Epithelial cell of proximal tubule (primary cell): Measurements from ENCODE around the gene PRRT1. TPM values are rescaled to one million over a fixed set of nuclear protein-coding genes. Genes with fewer than 3 reads are reported as not detected.
"Not testable (repeated sequence)": the region's sequence is repeated elsewhere in the genome, so short reads cannot be mapped to it uniquely, and the experiment has no call there.

Experiments used
- DNase-seq: peaks from one replicate; pipeline ENCODE4 v3.0.0-alpha.2; 2011; ENCODE audit warnings: low read depth
- H3K4me3 ChIP-seq: 2 replicates; pipeline ENCODE4 v1.5.1; 2011; ENCODE audit warnings: low read depth, mild to moderate bottlenecking, low read length
- total RNA-seq: library from RNA; depleted of rRNA; stranded (reverse); fragments of >200 nt; gene quantifications from 2 replicates; pipeline ENCODE4 v1.2.3, GENCODE V29; 2015
- TF ChIP-seq, protein P1 (sequence below): conservative IDR thresholded peaks from 2 replicates; pipeline ENCODE4 v1.5.1; 2012; ENCODE audit warnings: low read depth, mild to moderate bottlenecking, low read length

Gene PRRT1
- total RNA-seq, 1 donor from 2014 or later, result not detected

DNA sequence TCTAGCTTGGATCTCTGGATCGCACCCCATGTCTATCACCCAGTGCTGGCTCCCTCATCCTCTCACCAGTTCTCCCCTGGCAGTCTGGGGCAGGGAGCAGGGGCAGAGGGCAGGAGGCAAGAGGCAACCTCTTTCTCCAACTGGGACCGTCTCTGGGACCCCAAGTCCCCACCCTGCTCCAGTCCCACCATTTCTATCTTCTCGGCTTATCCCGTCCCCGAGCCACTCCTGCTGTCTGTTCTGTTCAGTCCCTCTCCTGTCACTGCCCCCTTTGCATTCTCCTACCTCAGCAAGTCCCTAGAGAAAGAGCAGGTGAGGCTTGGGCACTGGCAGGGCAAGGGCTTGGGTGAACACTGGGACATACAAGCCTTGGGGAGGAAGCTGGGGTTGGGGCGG lies 42.0 kb downstream of the PRRT1 start:
- no peak overlapping the region for H3K4me3 ChIP-seq
- TF ChIP-seq, protein P1, sequence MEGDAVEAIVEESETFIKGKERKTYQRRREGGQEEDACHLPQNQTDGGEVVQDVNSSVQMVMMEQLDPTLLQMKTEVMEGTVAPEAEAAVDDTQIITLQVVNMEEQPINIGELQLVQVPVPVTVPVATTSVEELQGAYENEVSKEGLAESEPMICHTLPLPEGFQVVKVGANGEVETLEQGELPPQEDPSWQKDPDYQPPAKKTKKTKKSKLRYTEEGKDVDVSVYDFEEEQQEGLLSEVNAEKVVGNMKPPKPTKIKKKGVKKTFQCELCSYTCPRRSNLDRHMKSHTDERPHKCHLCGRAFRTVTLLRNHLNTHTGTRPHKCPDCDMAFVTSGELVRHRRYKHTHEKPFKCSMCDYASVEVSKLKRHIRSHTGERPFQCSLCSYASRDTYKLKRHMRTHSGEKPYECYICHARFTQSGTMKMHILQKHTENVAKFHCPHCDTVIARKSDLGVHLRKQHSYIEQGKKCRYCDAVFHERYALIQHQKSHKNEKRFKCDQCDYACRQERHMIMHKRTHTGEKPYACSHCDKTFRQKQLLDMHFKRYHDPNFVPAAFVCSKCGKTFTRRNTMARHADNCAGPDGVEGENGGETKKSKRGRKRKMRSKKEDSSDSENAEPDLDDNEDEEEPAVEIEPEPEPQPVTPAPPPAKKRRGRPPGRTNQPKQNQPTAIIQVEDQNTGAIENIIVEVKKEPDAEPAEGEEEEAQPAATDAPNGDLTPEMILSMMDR, result no peak
- no peak for DNase-seq

DNA sequence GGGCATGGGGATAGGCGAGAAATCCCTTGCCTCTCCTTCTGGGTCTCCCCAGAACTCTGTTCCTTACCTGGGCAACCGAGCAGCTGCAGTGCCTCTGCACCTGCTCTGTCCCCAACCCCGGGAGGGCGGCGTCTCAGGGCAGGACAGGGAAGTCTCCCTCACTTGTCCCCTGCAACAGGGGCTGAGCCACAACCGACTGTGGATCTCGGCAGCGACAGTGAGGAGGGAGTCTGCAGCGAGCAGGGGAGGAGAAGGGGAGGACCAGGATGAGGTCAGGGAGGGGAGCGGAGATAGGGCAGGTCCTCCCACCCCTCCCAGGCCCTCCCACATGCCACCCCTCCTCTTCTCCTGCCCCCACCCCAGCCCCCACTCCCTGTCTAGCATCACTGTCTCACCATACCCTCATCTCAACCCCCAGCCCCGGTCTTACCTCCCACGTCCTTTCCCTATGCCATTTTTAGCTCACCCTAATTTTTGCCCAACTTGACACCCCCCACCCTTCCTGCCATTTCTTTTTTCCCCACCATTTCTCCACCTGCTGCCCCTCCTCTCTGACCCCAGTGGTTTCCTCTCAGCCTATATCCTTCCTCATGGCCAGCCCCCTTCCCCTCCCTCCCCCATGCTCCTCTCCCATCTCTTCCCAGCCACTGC lies 42.5 kb downstream of the PRRT1 start, which contains the start of gene TNXB:
Gene TNXB, minus strand, starts transcription at position 225 of the 651 bp plus-strand sequence. CDS start 11,140 bp downstream, outside the sequence.
- no peak within 1 kb of the TSS for H3K4me3 ChIP-seq
- no peak for DNase-seq
- TF ChIP-seq, protein P1, result no peak

DNA sequence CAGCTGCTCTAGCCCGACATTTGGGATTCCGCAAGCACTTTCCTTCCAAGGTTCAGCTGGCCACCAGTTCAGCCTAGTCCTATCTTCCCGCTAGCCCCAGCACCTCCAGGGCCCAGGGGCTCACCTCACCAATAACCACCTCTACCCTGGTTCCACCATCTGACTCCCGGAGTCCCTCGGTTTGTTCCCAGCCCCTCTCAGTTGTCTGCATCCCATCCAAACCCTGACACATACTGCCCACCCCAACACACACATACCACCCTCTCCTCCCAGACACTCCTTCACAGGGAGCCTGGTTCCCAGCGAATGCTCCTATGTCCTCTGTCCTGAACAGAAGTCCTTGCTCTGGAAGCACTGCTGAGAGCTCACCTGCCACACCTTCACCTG lies 43.0 kb downstream of the PRRT1 start:
- TF ChIP-seq, protein P1, result no peak
- H3K4me3 ChIP-seq, result no peak overlapping the region
- no peak for DNase-seq

DNA sequence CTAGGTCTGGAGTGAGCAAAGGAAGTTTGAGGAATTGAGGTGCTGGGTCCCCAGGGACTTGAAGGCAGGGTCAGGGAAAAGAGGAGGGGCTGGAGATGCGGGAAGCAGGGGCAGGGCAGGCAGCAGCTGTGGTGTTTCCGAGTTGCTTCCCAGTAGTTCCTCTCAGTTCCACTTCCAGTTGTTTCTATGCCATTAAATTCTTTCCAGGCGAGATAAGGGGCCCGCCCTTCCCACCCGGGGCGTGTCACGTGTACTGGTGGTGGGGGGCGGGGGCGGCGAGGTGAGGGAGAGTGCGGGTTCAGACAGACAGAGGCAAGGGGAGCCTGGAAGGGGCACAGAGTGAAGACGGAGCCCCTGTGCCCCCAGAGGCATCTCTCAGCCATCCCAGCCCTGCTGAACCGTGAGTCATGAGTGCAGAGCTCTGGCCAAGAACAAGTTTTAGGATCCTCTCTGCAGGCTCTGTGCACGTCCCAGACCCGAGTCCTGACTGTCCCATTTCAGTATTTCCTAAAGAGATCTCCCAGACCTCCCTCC lies 43.6 kb downstream of the PRRT1 start:
- no peak for DNase-seq
- TF ChIP-seq, protein P1, result no peak
- no peak overlapping the region for H3K4me3 ChIP-seq

DNA sequence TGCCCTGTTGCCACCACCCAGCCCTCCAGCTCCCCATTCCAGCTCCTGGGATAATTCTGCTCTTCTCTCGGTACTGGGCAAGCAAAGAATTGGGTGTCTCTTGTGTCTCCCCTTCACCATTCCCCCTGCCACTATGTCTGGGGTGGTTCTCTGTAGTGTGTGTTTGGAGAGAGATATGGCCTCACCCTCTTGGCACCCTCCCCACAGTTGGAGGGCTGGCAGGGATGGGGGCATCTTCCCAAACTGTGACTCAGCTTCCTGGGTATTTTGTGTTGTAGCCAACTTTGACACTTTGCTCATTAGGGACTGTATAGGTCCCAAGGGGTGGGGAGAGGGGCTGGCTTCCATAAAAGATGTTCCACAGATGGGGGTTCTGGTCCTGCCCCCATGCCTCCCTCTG lies 44.3 kb downstream of the PRRT1 start:
- DNase-seq, result no peak
- TF ChIP-seq, protein P1, result no peak
- no peak overlapping the region for H3K4me3 ChIP-seq

DNA sequence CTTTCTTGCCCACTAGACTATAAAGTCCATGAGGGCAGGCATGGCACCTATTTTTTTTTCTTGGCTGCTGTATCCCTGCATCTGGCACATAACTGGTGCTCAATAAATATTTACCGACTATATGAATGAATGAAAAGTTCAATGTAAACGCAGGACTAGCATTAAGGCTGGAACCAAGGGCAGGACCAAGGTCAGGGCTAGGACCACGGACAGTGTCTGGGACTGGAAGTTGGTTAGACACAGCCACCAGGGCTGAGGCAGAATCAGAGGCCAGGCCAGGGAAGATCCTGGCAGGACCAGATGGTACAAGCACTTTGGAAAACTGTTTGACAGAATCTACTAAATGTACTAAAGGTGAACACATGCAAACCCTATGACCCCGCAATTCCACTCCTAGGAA lies 46.3 kb downstream of the PRRT1 start:
- H3K4me3 ChIP-seq, result no peak overlapping the region
- TF ChIP-seq, protein P1, result no peak
- no peak for DNase-seq

DNA sequence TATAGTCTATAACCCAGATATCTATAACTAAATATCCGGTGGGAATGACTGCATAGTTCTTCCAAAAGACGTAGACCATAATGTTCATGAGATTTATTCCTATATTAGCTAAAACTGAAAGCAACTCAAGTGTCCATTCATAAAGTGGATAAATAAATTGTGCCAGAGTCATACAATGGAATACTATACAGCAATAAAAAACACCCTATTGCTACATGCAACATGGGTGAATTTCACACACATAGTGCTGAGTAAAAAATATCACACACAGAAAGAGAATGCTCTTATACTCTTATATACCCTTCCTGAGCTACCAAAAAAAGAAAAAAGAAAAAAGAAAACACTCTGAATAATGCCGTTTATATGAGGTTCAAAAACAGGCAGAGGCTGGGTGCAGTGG lies 49.5 kb downstream of the PRRT1 start:
- no peak for DNase-seq
- TF ChIP-seq, protein P1, result no peak
- H3K4me3 ChIP-seq, result no peak overlapping the region

DNA sequence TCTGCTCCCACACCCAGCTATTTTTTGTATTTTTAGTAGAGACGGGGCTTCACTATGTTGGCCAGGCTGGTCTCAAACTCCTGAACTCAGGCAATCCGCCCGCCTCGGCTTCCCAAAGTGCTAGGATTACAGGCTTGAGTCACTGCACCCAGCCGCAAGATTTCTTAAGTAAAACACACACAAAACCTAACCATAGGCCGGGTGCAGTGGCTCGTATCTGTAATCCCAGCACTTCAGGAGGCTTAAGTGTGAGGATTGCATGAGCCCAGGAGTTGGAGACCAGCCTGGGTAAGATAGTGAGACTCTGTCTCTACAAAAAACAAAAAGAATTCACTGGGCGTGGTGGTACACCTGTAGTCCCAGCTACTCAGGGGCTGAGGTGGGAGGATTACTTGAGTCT lies 51.5 kb downstream of the PRRT1 start:
- not testable (repeated sequence) for DNase-seq, H3K4me3 ChIP-seq
